ENCODE data around the gene BHLHA15. TPM values are rescaled to one million over a fixed set of nuclear protein-coding genes. Genes with fewer than 3 reads are reported as not detected.

BHLHA15 gene
- total RNA-seq, 4 donors from 2014 or later, result 0.81 TPM; not detected in 3

- no peaks in the 10 kb centered on the region for H3K9me3 ChIP-seq
- H3K4me3 ChIP-seq, result no peak overlapping the region
- H3K4me1 ChIP-seq, result no peaks in the 10 kb centered on the region
- no peaks in the 10 kb centered on the region for H3K27me3 ChIP-seq
- no peak for ATAC-seq
- H3K27ac ChIP-seq, result no peak overlapping the region
- TF ChIP-seq EP300 (IDR thresholded peaks at IDR 0.05) (no peak), CTCF (IDR thresholded peaks at IDR 0.05) (no peak), POLR2A (IDR thresholded peaks at IDR 0.05) (no peak), POLR2AphosphoS5 (IDR thresholded peaks at IDR 0.05) (no peak)
- H3K36me3 ChIP-seq, result peaks cover 0 to 92% of the 10 kb centered on the region in 2 donors
- WGBS, 2 donors (ENCODE audit: low coverage in 1 of 2), result 83 to 86% methylated on average over 5 to 8 of the region's 17 CpGs
Measured at GRCh38 chr7:98229991-98230745, 18.9 kb downstream of the BHLHA15 start.

- no peaks in the 10 kb centered on the region for H3K9me3 ChIP-seq
- ATAC-seq, result no peak
- H3K27me3 ChIP-seq, result no peaks in the 10 kb centered on the region
- H3K4me3 ChIP-seq, result no peak overlapping the region
- H3K36me3 ChIP-seq, result peaks cover 0 to 87% of the 10 kb centered on the region in 2 donors
- no peak overlapping the region for H3K27ac ChIP-seq
- TF ChIP-seq EP300 (IDR thresholded peaks at IDR 0.05), result no peak
- TF ChIP-seq CTCF (IDR thresholded peaks at IDR 0.05), result no peak
- TF ChIP-seq POLR2A (IDR thresholded peaks at IDR 0.05), result no peak
- no peak for TF ChIP-seq POLR2AphosphoS5 (IDR thresholded peaks at IDR 0.05)
- WGBS, 2 donors (ENCODE audit: low coverage in 1 of 2), result 80 to 97% methylated on average over 1 to 9 of the region's 30 CpGs
- no peaks in the 10 kb centered on the region for H3K4me1 ChIP-seq
Measured at GRCh38 chr7:98230746-98231471, 19.7 kb downstream of the BHLHA15 start.

GRCh38 chr7:98231493-98232262 lies 20.4 kb downstream of the BHLHA15 start:
- Histone ChIP-seq H3K9me3 (no peaks in the 10 kb centered on the region), H3K27me3 (no peaks in the 10 kb centered on the region), H3K4me3 (no peak overlapping the region), H3K36me3 (peaks cover 0 to 87% of the 10 kb centered on the region in 2 donors), H3K4me1 (no peaks in the 10 kb centered on the region), H3K27ac (no peak overlapping the region)
- no peak for TF ChIP-seq POLR2AphosphoS5 (IDR thresholded peaks at IDR 0.05)
- TF ChIP-seq EP300 (IDR thresholded peaks at IDR 0.05), result no peak
- TF ChIP-seq CTCF (IDR thresholded peaks at IDR 0.05), result no peak
- TF ChIP-seq POLR2A (IDR thresholded peaks at IDR 0.05), result no peak
- WGBS, 2 donors (ENCODE audit: low coverage in 1 of 2), result no CpG with 5 or more reads among the region's 25 CpGs
- ATAC-seq, result no peak

- Histone ChIP-seq H3K9me3 (no peaks in the 10 kb centered on the region), H3K4me3 (no peak overlapping the region), H3K27ac (no peak overlapping the region), H3K4me1 (no peaks in the 10 kb centered on the region), H3K27me3 (no peaks in the 10 kb centered on the region), H3K36me3 (peaks cover 0 to 87% of the 10 kb centered on the region in 2 donors)
- no peak for TF ChIP-seq CTCF (IDR thresholded peaks at IDR 0.05)
- WGBS, 2 donors (ENCODE audit: low coverage in 1 of 2), result no CpG with 5 or more reads among the region's 8 CpGs
- no peak for ATAC-seq
Measured at GRCh38 chr7:98232263-98232585, 21.0 kb downstream of the BHLHA15 start.

Measured in gastroesophageal sphincter (tissue), 4 donors.